Panc1 (cell line): Measurements from ENCODE around the gene PDCD1. TPM values are rescaled to one million over a fixed set of nuclear protein-coding genes. Genes with fewer than 3 reads are reported as not detected.

Source experiments
- ATAC-seq: fragments of 200-7000 bp; cut with Tn5 transposase; 2 replicates; pipeline ENCODE4 v1.9.1; 2020; ENCODE audit warnings: mild to moderate bottlenecking, moderate library complexity
- BruUV-seq: library from RNA; stranded (reverse); fragments of 400-500 nt; replicated peaks from 2 replicates; lab custom pipeline; 2021; lab: Mats Ljungman, UMichigan
- CTCF ChIA-PET: fragments of 300-600 bp; sonication (Branson Sonifier 250); formaldehyde crosslinking; loops from one replicate; lab custom pipeline; 2022; ENCODE audit warnings: antibody characterized with exemption; lab: Charles Lee
- POLR2A ChIA-PET: fragments of 300-600 bp; sonication (Branson Sonifier 250); formaldehyde crosslinking; loops from one replicate; lab custom pipeline; 2022; ENCODE audit warnings: antibody characterized with exemption; lab: Charles Lee
- DNase-seq: peaks from one replicate; pipeline ENCODE4 v3.0.0-alpha.2; 2010; ENCODE audit warnings: low read depth, low spot score
- H3K27ac ChIP-seq: 2 replicates; pipeline ENCODE4 v1.5.1; 2011; ENCODE audit warnings: mild to moderate bottlenecking, low read length, inconsistent platforms
- H3K27me3 ChIP-seq: fragments of 200-500 bp; sonication (Bioruptor generic); 2 replicates; pipeline ENCODE4 v1.6.0; 2014; ENCODE audit warnings: low read length, inconsistent platforms; ENCODE audit not compliant: control insufficient read depth, insufficient read depth
- H3K36me3 ChIP-seq: fragments of 200-500 bp; sonication (Bioruptor generic); 2 replicates; pipeline ENCODE4 v1.5.1; 2014; ENCODE audit warnings: inconsistent platforms, mild to moderate bottlenecking, low read length, moderate library complexity; ENCODE audit not compliant: control insufficient read depth, insufficient read depth
- H3K4me1 ChIP-seq: 2 replicates; pipeline ENCODE4 v1.5.1; 2011; ENCODE audit warnings: inconsistent platforms, mild to moderate bottlenecking, low read length, moderate library complexity; ENCODE audit not compliant: control insufficient read depth, insufficient read depth
- H3K4me3 ChIP-seq, 2 experiments: 2 replicates each; pipeline ENCODE4 v1.5.1; 2011 to 2012; ENCODE audit warnings: low read depth in 2 of 2, low read length in 2 of 2, mild to moderate bottlenecking in 2 of 2, inconsistent platforms in 1 of 2, moderate library complexity in 1 of 2
- H3K9me3 ChIP-seq: fragments of 200-500 bp; sonication (Bioruptor generic); 2 replicates; pipeline ENCODE4 v1.5.1; 2014; ENCODE audit warnings: low read depth, mild to moderate bottlenecking, inconsistent platforms, low read length, moderate library complexity; ENCODE audit not compliant: control insufficient read depth, insufficient read depth
- CTCF ChIP-seq: fragments of 450-650 bp; IDR thresholded peaks from 2 replicates; pipeline ENCODE4 v1.5.1; 2017; ENCODE audit warnings: mild to moderate bottlenecking
- POLR2AphosphoS5 ChIP-seq: IDR thresholded peaks from 2 replicates; pipeline ENCODE4 v1.6.1; 2012; ENCODE audit warnings: mild to moderate bottlenecking, low read depth, low read length, moderate library complexity
- REST ChIP-seq, 2 experiments: IDR thresholded peaks; 2 replicates each; pipeline ENCODE4 v1.6.1; 2011 to 2012; ENCODE audit warnings: low read depth in 2 of 2, control low read depth in 1 of 2, low read length in 1 of 2, mild to moderate bottlenecking in 1 of 2, moderate library complexity in 1 of 2; ENCODE audit not compliant: insufficient read depth in 1 of 2
- SIN3A ChIP-seq: IDR thresholded peaks from 2 replicates; pipeline ENCODE4 v1.6.1; 2012; ENCODE audit warnings: low read depth, mild to moderate bottlenecking, low read length, moderate library complexity, borderline replicate concordance; ENCODE audit not compliant: insufficient read depth
- TCF7L2 ChIP-seq: IDR thresholded peaks from 2 replicates; pipeline ENCODE4 v1.6.1; 2011; ENCODE audit warnings: mild to moderate bottlenecking, low read depth, low read length, inconsistent platforms
- in situ Hi-C: cut with HindIII; loops from 2 replicates; pipeline ENCODE4 v1.10.0; 2016; ENCODE audit warnings: low sequenced_read_pairs, low pct_unique_long_range_greater_than_20kb
- intact Hi-C: fragments of 100-400 bp; cut with micrococcal nuclease; formaldehyde crosslinking; loops from one replicate; pipeline ENCODE4 v1.10.0; 2022; ENCODE audit not compliant: unreplicated experiment
- total RNA-seq: library from RNA; stranded (reverse); gene quantifications from one replicate; pipeline ENCODE4 v1.2.1, GENCODE V29; 2021; ENCODE audit not compliant: unreplicated experiment

PDCD1 gene
- total RNA-seq, 1 experiment from 2014 or later: 0.15 TPM

- DNase-seq (no peak), ATAC-seq (no peak; the same call in 1 of the 2 replicates)
- Histone ChIP-seq H3K36me3 (no peaks in the 10 kb centered on the region), H3K27ac (no peak overlapping the region), H3K9me3 (no peaks in the 10 kb centered on the region), H3K4me3 (no peak overlapping the region), H3K27me3 (no peaks in the 10 kb centered on the region), H3K4me1 (peaks cover 8% of the 10 kb centered on the region; the same call in 1 of the 2 replicates)
- ChIA-PET POLR2A (no interaction called here), CTCF (no interaction called here)
- intact Hi-C loops: no loop called here
- TF ChIP-seq SIN3A: no peak
- TF ChIP-seq REST (IDR thresholded peaks at IDR 0.05; ENCODE audit: insufficient read depth in 1 of 2, low read depth in 2 of 2, low read length in 1 of 2): no peak
- no TSS peak for BruUV-seq
- in situ Hi-C loops: no loop called here
Measured at GRCh38 chr2:241859017-241859435, 332 bp upstream of the PDCD1 start.

GRCh38 chr2:241857572-241858121, 1.0 kb downstream of the PDCD1 start:
- TF ChIP-seq SIN3A (no peak), CTCF (no peak), REST (IDR thresholded peaks at IDR 0.05; ENCODE audit: insufficient read depth in 1 of 2, low read depth in 2 of 2, low read length in 1 of 2) (no peak), TCF7L2 (no peak), POLR2AphosphoS5 (no peak)
- Histone ChIP-seq H3K27ac (no peak overlapping the region), H3K36me3 (no peaks in the 10 kb centered on the region), H3K4me3 (no peak overlapping the region), H3K9me3 (no peaks in the 10 kb centered on the region), H3K4me1 (peaks cover 8% of the 10 kb centered on the region; the same call in 1 of the 2 replicates), H3K27me3 (no peaks in the 10 kb centered on the region)
- ChIA-PET CTCF (no interaction called here), POLR2A (no interaction called here)
- in situ Hi-C loops: no loop called here
- DNase-seq: no peak
- BruUV-seq: no TSS peak
- intact Hi-C loops: no loop called here
- no peak for ATAC-seq
